AML-193 (cell line): ENCODE results near the gene TLN1.
A peak's percentile ranks its signal among the peaks of the same experiment; 100 is the strongest.

Experiments used
- DNase-seq, 2 experiments: peaks; one replicate each; lab custom pipeline; 2025; lab: John Stamatoyannopoulos, UW

Gene TLN1

DNA sequence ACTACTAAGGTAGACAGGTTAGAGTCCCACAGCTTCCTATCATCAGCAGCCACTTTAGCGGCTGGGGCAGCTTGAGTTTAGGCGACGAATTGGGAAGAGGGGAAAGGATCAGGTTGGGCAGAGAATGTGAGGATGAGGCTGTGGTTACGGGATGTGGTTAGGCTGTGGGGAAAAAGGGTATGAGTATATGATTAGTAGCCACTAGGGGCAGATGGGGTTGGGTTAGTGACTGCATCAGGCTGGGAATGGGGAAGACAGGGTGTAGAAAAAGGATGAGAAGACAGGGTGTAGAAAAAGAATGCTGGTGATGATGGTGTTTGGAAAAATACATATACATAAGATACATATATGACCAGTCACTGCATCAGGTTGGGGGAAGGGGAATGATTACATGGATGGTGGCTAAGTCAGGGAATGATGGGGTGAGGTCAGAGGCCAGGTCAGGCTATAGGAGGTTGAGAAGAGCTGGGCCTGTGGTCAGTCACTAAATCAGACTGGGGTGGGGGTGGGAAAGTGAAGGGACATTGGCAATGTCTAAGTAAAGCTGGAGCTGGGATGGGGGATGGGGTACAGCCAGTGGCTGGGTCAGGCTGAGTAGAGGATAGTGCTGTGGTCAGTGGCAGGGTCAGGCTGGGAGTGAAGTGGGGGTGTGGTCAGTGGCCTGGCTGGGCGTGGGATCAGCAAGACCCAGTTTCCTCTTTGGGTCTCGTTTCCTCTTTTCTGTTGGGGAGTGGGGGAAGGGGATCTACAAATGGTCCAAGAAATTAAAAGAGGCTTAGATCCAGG lies 2.1 kb downstream of the TLN1 start:
- DNase-seq = peak; percentile 73 to 75

DNA sequence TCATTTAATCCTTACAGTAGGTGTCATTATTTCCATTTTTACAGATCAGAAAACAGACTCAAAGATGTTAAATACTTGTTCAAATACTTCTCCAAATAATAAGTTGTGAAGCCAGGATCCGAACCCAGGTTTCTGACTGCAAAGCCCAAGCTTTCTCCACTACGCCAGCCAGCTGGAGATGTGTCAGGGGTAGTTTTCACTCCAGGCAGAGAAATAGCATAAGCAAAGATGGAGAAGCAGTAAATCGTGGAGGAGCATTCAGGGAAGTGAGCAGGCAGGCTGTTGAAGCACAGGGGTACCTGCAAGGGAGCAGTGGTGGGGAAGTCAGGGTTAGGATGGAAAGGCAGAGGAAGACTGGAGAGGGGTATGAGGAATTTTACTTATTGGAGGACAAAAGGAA lies 2.9 kb downstream of the TLN1 start:
- no peak for DNase-seq

DNA sequence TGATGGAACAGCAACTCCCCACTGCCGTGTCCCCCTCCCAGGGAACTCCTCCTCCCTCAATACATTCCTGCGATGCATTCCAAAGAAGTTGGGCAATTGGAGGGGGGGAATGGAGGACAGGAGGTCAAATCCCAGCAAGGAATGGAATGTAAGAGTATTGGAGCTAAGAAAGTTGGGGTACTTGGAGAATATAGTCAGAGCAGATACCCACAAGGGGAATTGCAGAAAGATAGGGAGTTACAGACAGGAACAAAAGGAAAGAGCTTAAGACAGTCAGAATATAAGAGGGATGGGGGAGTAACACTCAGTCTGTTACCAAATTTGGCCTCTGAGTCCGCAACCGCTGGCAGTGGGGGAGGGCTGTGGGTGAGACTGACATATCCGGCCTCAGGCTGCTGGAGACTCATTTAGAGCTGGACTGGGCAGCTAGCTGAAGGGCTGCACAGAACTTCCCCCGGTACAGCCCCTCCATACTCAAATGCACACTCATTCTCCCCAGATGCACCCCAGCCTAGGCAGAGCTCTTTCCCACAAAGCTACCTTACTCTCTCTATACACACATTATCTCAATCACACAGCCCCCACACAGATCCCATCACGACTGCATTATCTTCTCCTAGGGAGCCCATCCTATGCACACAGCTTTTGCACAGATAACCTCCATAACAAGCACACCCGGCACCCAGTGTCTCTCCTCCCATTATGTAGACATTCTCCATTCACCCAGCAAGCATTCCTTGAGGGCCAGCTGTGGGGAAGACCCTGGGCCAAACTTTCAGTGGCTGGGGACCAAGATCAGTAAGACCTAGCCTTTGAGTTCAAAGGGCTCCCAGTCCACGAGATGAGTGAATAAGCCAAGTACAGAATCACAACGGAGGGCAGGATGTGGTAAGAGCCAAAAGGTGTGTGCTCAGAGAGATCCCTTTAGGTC lies 3.7 kb downstream of the TLN1 start:
- peak; percentile 73 to 74 for DNase-seq

DNA sequence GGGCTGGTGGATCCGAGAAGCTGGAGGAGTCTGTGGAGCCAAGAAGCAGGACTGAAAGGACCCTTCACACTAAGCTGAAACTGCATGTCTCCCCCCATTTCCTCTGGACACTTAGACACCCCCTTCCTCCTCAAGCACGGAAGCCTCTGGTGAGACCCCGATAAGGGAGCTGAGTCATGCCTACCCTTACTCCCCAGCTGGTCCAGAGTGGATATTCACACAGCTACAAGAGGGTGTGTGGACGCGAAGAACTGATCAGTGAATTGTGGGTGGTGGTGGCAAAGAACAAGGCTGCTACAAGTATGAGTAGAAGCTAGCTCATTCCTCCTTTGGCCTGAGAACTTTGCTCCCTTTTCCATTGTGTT lies 4.3 kb downstream of the TLN1 start:
- no peak for DNase-seq

DNA sequence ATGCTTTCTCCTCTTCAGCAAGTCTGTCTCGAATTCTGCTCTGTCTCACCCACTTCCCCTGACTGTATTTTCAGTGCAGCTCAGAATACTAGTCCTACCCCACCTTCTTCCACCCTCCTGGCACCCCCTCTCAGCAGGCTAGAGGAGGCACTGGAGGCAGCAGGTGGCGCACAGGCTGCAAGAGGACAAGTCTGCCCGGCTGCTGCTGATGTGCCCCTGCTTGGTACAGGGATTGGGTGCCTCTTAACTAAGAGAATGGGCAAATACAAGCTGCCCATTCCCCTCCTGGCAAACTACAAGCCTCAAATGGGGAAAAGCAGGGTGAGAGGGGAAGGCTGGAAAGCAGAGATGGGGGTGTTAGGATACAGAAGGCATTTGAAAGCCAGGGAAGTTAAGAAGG lies 5.1 kb downstream of the TLN1 start:
- peak; percentile 23 to 36 for DNase-seq

DNA sequence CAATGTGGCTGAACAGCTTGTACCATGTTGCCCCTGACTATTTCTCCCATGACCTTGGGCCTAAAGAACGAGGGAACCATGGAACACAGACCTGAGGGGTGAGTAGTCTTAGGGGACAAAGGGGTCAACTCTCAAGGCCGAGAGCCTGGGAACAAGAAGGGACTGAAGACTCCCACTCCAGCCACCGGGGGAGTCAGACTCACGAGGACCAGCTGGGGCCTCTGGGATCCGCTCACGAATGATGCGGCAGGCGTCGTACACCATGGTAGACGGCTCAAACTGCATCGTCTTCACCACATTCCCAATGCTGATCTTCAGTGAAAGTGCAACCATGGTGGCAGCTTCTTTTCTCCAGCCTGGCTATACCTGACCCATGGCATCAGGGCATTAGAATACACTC lies 6.6 kb downstream of the TLN1 start:
- no peak for DNase-seq

DNA sequence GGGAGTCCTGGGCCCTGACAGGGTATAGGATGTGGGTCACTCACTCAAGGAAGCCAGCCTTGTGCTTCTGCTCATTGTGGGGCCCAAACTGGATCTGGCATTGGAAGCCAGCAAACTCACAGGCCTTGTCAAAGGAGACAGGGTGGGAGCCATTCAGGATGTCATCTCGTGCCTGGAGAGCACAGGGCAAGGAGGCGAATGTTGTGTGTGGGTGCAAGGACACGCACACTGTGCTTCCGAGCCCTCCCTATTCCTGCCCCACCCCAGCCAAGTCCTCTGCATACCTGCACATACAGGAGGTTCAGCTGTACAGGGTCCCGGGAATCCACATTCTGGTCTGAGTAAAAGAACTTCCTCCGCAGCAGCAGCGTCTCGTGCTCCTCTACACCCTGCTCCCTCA lies 8.1 kb downstream of the TLN1 start:
- DNase-seq = no peak

DNA sequence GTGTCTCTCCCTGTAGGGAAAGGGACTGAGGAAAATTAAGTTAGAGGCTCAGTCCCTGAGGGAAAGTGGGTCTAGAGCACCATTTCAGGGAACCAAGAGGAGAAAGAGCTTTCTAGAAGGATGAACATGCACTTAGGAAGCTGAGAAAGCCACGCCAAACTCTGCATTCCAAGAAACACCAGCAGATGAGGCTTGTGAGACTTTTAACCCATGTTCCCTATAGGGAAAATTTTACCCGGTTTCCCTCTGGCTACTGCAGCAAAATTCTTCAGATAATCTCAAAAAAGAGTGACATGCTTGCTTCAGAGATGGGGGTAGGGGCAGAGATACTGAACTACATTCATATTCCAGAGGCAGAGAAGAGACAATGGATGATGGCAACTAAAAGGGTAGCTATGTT lies 8.6 kb downstream of the TLN1 start:
- DNase-seq = no peak

DNA sequence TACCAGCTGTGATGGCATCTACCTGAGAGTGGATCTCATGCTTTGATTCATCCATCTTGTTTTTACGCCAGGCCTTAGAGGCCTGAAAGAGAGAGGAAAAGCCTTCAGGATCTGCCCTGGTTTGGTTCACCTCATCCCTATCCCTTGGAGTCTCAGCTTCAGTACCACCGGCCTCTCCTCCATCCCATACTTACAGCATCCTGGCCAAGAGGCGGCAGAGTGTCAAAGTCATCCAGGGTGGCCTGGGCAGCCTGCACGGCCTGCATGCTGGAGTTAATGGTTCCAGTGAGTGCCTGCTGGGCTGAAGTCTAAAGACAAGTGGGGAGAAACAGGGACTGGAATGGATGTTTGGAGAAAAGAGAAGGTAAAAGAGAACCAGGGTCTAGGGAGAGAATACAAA lies 12.4 kb downstream of the TLN1 start:
- DNase-seq = no peak

DNA sequence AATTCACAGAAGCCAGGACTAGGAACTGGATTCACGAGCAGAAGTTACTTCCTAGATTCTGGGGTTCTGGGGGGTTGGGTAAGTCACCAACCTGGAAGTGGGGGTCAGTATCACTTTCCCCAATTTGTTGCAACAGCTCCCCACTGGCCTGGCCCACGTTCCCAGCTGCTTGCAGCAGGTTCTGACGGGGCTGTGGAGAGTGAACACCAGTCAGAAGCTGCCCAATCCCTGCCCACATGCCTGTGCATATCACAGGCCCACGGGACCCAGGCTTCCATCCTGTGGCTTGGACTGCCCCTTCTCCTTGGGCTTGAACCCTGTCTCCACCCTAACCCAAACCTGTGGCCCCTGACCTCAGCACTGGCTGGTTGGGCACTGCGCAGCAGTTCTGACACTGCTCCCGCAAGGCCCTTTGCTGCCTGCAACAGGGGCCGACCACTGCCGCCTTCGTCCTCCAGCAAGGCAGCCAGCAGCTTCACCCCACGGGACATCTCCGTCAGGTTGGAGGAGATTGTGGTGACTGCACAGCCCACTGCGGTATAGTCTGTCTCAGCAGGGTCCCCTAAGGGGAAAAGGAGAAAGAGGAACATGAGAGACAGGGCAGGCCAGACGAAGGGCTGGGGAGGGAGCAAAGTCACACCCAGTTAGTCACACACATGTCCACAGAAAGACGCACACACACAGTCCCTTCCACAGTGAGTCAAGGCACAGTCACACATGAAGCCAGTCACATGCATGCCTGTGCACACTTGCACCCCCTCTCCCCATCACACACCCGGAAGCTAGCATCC lies 13.1 kb downstream of the TLN1 start:
- DNase-seq = no peak

DNA sequence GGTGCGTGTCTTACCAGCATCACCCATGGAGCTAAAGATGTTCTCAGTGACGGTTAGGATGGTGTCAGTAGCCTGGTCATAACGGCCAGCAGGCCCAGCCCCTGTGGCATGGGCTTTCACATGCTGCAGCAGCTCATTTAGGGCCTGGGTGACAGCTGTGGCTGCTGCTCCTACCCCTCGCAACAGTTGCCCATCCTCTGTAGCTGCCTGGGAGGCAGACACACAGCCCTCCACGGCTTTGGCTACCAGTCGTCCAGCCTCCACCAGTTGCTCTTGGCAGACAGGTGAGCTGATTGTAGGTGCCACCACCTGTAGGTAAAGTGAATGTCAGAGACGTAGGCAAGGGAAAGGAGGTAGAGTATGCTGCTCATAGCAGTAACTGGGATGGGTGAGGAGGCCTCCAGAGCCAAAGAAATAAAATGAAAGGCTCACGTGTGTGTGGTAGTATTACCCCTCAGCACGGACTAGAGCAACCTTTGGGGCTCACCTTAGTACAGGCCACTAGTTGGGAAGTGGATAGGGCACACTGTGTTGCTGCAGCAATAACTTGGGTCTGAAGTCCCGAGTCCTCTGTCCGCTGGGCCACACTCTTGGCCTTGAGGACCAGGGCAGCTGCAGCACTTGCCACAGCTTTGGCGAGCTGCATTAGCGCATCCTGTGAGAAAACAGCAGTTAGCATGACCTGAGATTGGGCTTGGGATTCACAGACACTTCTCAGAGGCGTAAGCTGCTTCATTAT lies 14.7 kb downstream of the TLN1 start:
- DNase-seq = no peak

DNA sequence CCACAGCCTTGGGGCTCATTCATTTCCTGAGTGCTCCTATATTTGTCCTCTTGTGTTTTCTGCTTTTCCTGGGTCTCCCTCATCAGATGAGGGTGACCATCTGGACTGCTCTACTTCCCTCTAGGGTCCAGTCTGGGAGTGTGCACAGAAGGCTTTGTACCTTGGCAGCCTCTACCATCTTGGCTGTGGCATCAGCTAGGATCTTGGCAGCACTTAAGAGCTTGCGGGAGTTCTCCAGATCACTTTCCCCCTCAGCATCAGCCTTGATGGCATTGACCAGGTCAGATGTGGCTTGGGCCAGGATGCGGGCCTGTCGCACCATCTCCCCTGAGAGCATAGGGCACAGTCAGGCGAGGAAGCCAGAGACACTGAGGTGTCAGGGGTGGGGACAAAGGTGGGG lies 15.8 kb downstream of the TLN1 start:
- no peak for DNase-seq

DNA sequence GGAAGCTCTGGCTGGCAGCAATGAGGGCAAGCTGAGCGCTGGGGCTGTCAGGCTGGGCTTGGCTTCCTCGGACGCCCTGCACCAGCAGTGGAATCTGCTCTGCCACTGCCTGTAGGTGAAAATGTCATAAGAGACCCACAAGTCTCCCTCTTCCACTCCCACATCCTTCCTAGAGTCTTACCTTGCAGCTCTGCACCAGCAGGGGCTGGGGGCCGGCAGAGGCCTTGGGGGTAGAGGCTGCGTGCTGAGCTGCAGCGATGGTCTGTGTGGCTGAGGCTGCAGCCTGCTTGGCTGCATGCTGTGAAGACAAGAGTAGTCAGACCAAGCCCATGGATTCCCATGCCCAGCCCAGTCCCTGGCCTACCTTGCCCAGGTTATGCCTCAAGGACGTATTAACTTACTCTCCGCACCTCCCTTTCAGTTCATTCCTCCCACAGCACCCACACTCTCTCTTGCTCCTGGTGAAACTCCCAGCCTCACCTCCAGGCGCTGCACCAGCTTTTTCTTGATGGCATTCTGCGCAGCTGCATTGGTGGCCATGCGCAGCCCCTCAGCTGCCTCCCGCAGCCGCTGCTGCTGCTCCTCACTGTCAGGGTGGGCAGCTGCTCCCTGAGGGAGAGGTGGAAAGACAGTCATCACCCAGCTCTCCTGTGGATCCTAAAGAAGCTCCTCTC lies 17.3 kb downstream of the TLN1 start:
- no peak for DNase-seq

DNA sequence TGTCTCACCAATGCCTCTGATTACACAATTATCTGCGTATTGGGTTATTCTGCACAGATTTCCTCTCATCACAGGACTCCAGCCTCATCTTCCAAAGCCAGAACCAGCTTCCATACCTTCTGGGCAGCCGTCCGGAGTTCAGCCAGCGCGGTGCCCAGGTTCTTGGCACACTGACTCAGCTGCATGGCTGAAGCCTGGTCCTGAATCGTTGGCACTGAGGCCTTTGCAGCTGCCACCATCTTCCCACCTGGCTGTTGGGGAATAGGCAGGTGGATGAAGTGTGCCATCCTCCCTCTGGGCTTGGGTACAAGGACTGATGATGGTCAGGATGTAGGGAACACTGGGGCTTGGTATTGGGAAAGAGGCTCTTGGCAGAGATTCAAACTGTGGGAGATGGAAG lies 17.9 kb downstream of the TLN1 start:
- DNase-seq = no peak

DNA sequence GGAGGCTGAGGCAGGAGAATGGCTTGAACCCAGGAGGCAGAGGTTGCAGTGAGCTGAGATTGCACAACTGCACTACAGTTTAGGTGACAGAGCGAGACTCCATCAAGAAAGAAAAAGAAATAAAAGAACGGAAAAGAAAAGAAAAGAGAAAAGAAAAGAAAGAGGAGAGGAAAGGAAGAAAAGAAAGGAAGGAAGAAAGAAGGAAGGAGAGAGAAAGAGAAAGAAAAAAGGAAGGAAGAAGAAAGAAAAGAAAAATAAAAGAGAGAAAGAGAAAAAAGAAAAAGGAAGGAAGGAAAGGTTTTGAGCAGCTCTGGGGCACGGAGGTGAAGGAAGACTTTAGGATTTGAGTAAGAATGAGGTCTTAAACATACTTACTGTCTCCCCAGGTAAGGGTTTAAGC lies 18.4 kb downstream of the TLN1 start:
- no peak for DNase-seq

DNA sequence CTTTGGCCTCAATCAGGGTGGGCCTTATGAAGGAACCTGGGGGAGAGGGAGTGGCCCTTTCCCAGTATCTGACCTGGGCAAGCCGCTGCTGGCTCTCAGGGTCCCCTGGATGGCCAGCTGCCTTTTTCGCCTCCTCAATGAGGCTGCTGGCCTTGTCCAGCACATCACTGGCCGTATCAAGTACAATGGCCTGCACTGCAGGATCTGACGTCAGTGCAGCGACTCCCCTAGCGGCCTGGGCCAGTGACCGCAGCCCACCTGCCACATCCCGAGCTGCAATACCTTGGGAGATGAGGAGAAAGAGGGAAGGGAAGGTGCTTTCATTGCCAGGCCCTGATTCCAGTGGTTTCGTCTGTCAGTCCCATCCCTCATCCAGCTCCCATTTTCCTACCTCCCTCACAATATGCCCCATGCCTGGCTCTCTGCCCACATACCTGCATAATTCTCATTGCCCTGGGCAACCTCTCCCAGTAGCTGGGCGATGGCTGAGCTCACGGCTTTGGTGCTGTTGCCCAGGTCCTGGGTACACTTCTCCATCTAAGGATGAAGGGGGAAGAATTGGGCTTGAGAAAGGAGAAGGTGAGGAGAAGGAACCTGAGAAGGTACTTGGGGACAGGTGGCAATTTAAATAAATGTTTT lies 19.1 kb downstream of the TLN1 start:
- DNase-seq = no peak

DNA sequence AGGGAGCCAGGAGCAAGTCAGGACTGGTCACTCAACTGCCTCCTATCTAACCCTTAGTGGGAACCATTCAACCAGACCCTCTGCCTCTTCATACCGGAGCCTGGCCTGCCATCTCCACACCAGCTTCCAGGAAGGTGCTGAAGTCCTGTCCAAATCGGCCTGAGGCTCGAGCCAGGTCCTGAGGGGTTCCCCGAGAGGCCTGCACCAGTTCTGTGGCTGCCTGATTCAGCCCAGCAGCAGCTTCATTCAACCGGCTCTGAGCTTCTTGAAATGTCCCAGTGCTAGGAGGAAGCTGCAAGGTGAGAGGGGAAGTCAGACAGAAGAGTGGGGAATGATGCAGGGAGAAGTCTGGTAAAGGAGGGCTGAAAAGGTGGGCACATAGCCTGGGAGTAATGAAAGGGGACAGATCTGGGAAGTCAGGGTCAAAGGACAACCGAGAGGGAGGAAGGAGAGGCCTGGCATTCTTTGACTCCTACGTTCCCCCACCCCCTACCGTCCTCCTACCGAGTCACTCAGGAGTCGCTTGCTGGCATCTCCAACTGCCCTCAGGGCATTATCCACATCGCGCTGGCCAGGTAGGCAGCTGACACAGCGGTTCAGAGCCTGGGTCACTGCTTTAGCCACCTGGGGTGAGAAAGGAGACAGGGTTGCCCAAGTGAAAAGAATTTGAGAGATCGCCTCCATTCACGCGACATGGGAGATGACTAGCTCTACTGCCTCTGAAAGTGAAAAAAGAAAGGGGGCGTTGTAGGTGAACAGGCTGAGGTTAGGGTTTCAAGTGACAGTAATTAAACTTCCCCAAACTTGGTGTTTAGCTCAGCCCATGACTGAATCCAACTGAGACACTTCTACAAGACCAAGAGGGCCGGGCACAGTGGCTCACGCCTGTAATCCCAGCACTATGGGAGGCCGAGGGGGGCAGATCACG lies 20.2 kb downstream of the TLN1 start:
- no peak for DNase-seq

DNA sequence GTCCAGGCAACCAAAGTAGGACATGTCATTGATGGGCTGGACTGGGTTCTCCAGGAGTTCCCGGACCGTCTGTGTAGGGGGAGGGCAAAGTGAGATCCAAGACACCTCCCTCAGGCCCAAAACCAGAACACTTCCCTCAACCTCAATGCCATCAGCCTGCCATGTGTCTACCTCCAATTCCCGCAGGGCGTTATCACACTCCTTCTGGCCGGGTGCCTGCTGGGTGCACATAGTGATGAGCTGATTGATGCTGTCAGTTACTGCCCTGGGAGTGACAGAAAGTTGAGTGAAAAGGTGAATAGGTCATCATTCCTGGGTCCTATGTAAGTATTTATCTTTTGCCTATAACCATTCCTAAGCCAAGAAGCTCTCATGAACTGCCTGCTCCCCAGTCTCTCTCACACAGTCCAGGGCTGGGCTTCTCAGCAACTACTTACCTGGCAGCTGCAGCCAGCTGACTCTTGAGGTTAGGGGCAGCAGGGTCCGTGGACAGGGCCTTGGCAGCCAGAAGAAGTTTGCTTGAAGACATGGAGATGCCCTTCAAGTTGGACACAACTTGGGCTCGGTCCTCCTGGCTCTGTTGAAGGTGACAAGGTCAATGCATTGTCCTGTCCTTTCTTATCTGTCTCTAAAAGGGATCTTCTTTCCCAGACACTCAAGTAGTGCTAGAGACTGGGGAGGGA lies 21.0 kb downstream of the TLN1 start:
- no peak for DNase-seq

DNA sequence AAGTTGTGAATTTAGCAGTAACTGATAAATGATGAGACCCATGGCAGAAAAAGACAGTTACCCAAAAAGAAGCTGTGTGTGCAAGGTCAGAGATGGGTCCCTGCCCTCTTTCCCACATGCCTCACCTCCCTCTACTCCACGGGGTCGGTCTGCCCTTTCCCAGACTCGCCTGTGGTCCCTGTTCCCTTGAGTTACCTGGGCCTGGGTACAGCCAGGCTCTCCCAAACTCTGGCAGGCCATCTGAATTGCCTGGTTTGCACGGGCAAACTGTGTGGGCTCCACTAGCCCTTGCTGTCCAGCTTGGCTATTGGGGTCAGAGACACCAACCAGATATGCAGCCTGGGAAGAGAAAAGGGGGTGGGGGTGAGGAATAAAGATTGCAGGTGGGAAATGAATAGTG lies 23.8 kb downstream of the TLN1 start:
- no peak for DNase-seq
